Type B pancreatic cell (in vitro differentiated cells): Measurements from ENCODE around the gene PGM5. TPM values are rescaled to one million over a fixed set of nuclear protein-coding genes. Genes with fewer than 3 reads are reported as not detected.

Source experiments
- DNase-seq: peaks from one replicate; pipeline ENCODE4 v3.0.0; 2021; ENCODE audit warnings: mixed read lengths; ENCODE audit not compliant: unreplicated experiment; ENCODE audit errors: extremely low spot score
- H3K27ac Mint-ChIP-seq: 2 replicates; pipeline ENCODE4 v1.8.0; 2021; ENCODE audit warnings: mild to moderate bottlenecking, mixed read lengths
- H3K27me3 Mint-ChIP-seq: 2 replicates; pipeline ENCODE4 v1.8.0; 2021; ENCODE audit warnings: mixed read lengths
- H3K36me3 Mint-ChIP-seq: 2 replicates; pipeline ENCODE4 v1.8.0; 2021; ENCODE audit warnings: mixed read lengths
- H3K4me1 Mint-ChIP-seq: one replicate; pipeline ENCODE4 v1.8.0; 2021; ENCODE audit warnings: mixed read lengths; ENCODE audit not compliant: unreplicated experiment
- H3K4me3 Mint-ChIP-seq: 2 replicates; pipeline ENCODE4 v1.8.0; 2021; ENCODE audit warnings: mild to moderate bottlenecking, mixed read lengths
- H3K9me3 Mint-ChIP-seq: 2 replicates; pipeline ENCODE4 v1.8.0; 2021; ENCODE audit warnings: mixed read lengths
- CTCF ChIP-seq: fragments of 200-600 bp; sonication (generic); conservative IDR thresholded peaks from 2 replicates; pipeline ENCODE4 v1.5.0; 2021; ENCODE audit warnings: antibody characterized with exemption, mild to moderate bottlenecking
- total RNA-seq: library from RNA; stranded (reverse); gene quantifications from 2 replicates; pipeline ENCODE4 v1.2.1, GENCODE V29; 2021; ENCODE audit warnings: low replicate concordance

The PGM5 gene
- total RNA-seq, 1 donor from 2014 or later = 21.2 TPM

- no peaks in the 10 kb centered on the region for H3K9me3 Mint-ChIP-seq
- peaks cover 12% of the 10 kb centered on the region for H3K27me3 Mint-ChIP-seq
Measured at GRCh38 chr9:68560071-68560844, 203.8 kb downstream of the PGM5 start.

GRCh38 chr9:68562461-68562860, 206.1 kb downstream of the PGM5 start:
- no peak overlapping the region for H3K27ac Mint-ChIP-seq

More at GRCh38 chr9:68560071-68560844, 203.8 kb downstream of the PGM5 start:
- DNase-seq = no peak
- Mint-ChIP-seq H3K27ac (no peak overlapping the region), H3K4me3 (no peak overlapping the region), H3K36me3 (no peaks in the 10 kb centered on the region), H3K4me1 (peaks cover 5% of the 10 kb centered on the region)
- peak; percentile 64 for TF ChIP-seq CTCF

GRCh38 chr9:68567565-68567964, 211.2 kb downstream of the PGM5 start:
- Mint-ChIP-seq H3K36me3 (no peaks in the 10 kb centered on the region), H3K27me3 (peaks cover 16% of the 10 kb centered on the region), H3K9me3 (no peaks in the 10 kb centered on the region), H3K4me1 (peaks cover 7% of the 10 kb centered on the region), H3K4me3 (no peak overlapping the region), H3K27ac (no peak overlapping the region)
- TF ChIP-seq CTCF = no peak
- no peak for DNase-seq

More at GRCh38 chr9:68562461-68562860, 206.1 kb downstream of the PGM5 start:
- Mint-ChIP-seq H3K27me3 (peaks cover 16% of the 10 kb centered on the region), H3K9me3 (no peaks in the 10 kb centered on the region), H3K36me3 (no peaks in the 10 kb centered on the region), H3K4me3 (no peak overlapping the region), H3K4me1 (peaks cover 5% of the 10 kb centered on the region)
- no peak for TF ChIP-seq CTCF
- DNase-seq = no peak

GRCh38 chr9:68574150-68574549, 217.7 kb downstream of the PGM5 start:
- TF ChIP-seq CTCF = peak; percentile 32
- no peaks in the 10 kb centered on the region for H3K36me3 Mint-ChIP-seq
- peaks cover 3% of the 10 kb centered on the region for H3K27me3 Mint-ChIP-seq
- H3K9me3 Mint-ChIP-seq = no peaks in the 10 kb centered on the region
- no peak overlapping the region for H3K4me3 Mint-ChIP-seq
- H3K27ac Mint-ChIP-seq = no peak overlapping the region
- peaks cover 7% of the 10 kb centered on the region for H3K4me1 Mint-ChIP-seq
- no peak for DNase-seq

- H3K4me3 Mint-ChIP-seq = no peak overlapping the region
- no peak overlapping the region for H3K27ac Mint-ChIP-seq
- DNase-seq = no peak
- no peaks in the 10 kb centered on the region for H3K4me1 Mint-ChIP-seq
- H3K9me3 Mint-ChIP-seq = no peaks in the 10 kb centered on the region
- TF ChIP-seq CTCF = no peak
- no peaks in the 10 kb centered on the region for H3K36me3 Mint-ChIP-seq
- peaks cover 3% of the 10 kb centered on the region for H3K27me3 Mint-ChIP-seq
Measured at GRCh38 chr9:68575817-68576216, 219.4 kb downstream of the PGM5 start.
